ENCODE results near the gene CTBP2.

CTBP2 gene

GRCh38 chr10:125159932-125160855 lies at the start of gene CTBP2:
Gene CTBP2, minus strand, starts transcription at chr10:125160563.
- no peak for DNase-seq

- no peak for DNase-seq
Observed at GRCh38 chr10:125209591-125210355, 49.4 kb upstream of the CTBP2 start.

GRCh38 chr10:125208854-125209565 lies 48.6 kb upstream of the CTBP2 start:
- no peak for DNase-seq

- DNase-seq: no peak
Observed at GRCh38 chr10:125206623-125207022, 46.3 kb upstream of the CTBP2 start.

GRCh38 chr10:125205431-125205830 lies 45.1 kb upstream of the CTBP2 start:
- no peak for DNase-seq

GRCh38 chr10:125204400-125204799 lies 44.0 kb upstream of the CTBP2 start:
- DNase-seq: no peak

GRCh38 chr10:125203186-125203800 lies 42.9 kb upstream of the CTBP2 start:
- no peak for DNase-seq

GRCh38 chr10:125201791-125202622 lies 41.6 kb upstream of the CTBP2 start:
- no peak for DNase-seq

- DNase-seq: no peak
Observed at GRCh38 chr10:125201108-125201524, 40.8 kb upstream of the CTBP2 start.

GRCh38 chr10:125200396-125200795 lies 40.0 kb upstream of the CTBP2 start:
- no peak for DNase-seq

GRCh38 chr10:125199270-125199669 lies 38.9 kb upstream of the CTBP2 start:
- no peak for DNase-seq

GRCh38 chr10:125194814-125195213 lies 34.5 kb upstream of the CTBP2 start:
- no peak for DNase-seq

- no peak for DNase-seq
Observed at GRCh38 chr10:125193306-125193877, 33.0 kb upstream of the CTBP2 start.

- DNase-seq: no peak
Observed at GRCh38 chr10:125192620-125193019, 32.3 kb upstream of the CTBP2 start.

- no peak for DNase-seq
Observed at GRCh38 chr10:125192005-125192404, 31.6 kb upstream of the CTBP2 start.

GRCh38 chr10:125190946-125191345 lies 30.6 kb upstream of the CTBP2 start:
- DNase-seq: no peak

GRCh38 chr10:125190414-125190813 lies 30.1 kb upstream of the CTBP2 start:
- no peak for DNase-seq

- no peak for DNase-seq
Observed at GRCh38 chr10:125189162-125189561, 28.8 kb upstream of the CTBP2 start.

- DNase-seq: no peak
Observed at GRCh38 chr10:125187238-125188194, 27.2 kb upstream of the CTBP2 start.

Measured in KG1 (cell line).